ENCODE results near the gene FH. TPM values are rescaled to one million over a fixed set of nuclear protein-coding genes. Genes with fewer than 3 reads are reported as not detected.

FH gene
- total and polyA plus RNA-seq, 2 donors (not counting 3 experiments of a cell fraction or from before 2014, with no cell fraction given) = 41.9 to 96.6 TPM

DNA sequence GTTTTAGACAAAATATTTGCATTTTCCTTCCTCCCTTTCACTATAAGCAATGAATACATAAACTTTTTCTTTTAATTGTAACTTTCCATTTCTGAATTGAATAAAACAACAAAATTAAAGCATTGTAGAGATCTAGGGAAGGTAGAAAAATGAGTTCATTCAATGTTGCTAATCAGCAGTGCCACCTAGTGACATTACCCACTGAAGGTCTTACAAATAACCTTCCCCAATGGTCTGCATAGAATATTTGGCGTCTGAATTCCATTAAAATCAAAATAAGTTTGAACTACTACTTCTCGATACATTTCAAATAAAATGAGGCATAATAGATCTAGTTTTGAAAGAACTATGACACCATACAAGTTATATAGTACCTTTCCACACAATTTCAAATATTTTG lies 19.6 kb downstream of the FH start:
- Histone ChIP-seq H3K27ac (ENCODE audit: insufficient read depth, low read depth, low read length) (no peak overlapping the region), H4K20me1 (replicated peaks; ENCODE audit: control insufficient read depth, extremely low read depth, insufficient read depth, low read length) (no peaks in the 10 kb centered on the region), H3K27me3 (ENCODE audit: control insufficient read depth in 2 of 2, insufficient read depth in 2 of 2, low read length in 2 of 2) (no peaks in the 10 kb centered on the region), H3K9me3 (replicated peaks; ENCODE audit: control insufficient read depth, insufficient read depth, low read length) (no peaks in the 10 kb centered on the region), H3K9ac (replicated peaks; ENCODE audit: extremely low read depth, insufficient read depth, low read length) (no peak overlapping the region), H3K4me3 (replicated peaks in 1 of 3; ENCODE audit: insufficient read depth in 1 of 3, low read depth in 1 of 3, low read length in 3 of 3) (no peak overlapping the region), H3K4me2 (ENCODE audit: insufficient read depth, low read length) (no peak overlapping the region), H3K4me1 (ENCODE audit: control insufficient read depth, extremely low read depth, insufficient read depth, low read length) (no peaks in the 10 kb centered on the region), H3K36me3 (ENCODE audit: control insufficient read depth in 2 of 2, extremely low read depth in 1 of 2, insufficient read depth in 2 of 2, low read length in 2 of 2) (peaks cover 11 to 18% of the 10 kb centered on the region in 2 experiments), H3K9me1 (replicated peaks; ENCODE audit: control insufficient read depth, extremely low read depth, insufficient read depth, low read length) (no peaks in the 10 kb centered on the region), H3K79me2 (ENCODE audit: control insufficient read depth, insufficient read depth, low read length) (no peaks in the 10 kb centered on the region), H2AFZ (ENCODE audit: low read depth, low read length) (no peak overlapping the region)
- DNase-seq (ENCODE audit: low read depth, low spot score) = peak; percentile 59
- ChIA-PET POLR2A (no interaction called here), CTCF (interaction anchor here (0.8 to 1.4 kb wide), 4 partner anchors 8 to 768 kb away, joined by 3 to 15 read pairs (median 4); no protein-coding TSS in a partner anchor)
- dilution Hi-C loops (cut with MboI; ENCODE audit: extremely low pct_ligation_motif_present, low sequenced_read_pairs) (no loop called here), intact Hi-C loops (cut with micrococcal nuclease) (loop anchor here (1.0 to 5.0 kb wide), 4 partner anchors 533 to 768 kb away; no protein-coding TSS in a partner anchor)
- TF ChIP-seq, protein P1, sequence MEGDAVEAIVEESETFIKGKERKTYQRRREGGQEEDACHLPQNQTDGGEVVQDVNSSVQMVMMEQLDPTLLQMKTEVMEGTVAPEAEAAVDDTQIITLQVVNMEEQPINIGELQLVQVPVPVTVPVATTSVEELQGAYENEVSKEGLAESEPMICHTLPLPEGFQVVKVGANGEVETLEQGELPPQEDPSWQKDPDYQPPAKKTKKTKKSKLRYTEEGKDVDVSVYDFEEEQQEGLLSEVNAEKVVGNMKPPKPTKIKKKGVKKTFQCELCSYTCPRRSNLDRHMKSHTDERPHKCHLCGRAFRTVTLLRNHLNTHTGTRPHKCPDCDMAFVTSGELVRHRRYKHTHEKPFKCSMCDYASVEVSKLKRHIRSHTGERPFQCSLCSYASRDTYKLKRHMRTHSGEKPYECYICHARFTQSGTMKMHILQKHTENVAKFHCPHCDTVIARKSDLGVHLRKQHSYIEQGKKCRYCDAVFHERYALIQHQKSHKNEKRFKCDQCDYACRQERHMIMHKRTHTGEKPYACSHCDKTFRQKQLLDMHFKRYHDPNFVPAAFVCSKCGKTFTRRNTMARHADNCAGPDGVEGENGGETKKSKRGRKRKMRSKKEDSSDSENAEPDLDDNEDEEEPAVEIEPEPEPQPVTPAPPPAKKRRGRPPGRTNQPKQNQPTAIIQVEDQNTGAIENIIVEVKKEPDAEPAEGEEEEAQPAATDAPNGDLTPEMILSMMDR (IDR thresholded peaks at IDR 0.05; ENCODE audit: extremely low read depth in 1 of 2, insufficient read depth in 1 of 2, low read depth in 1 of 2, low read length in 2 of 2) = peak; percentile 24 to 42
- TF ChIP-seq EZH2 (IDR thresholded peaks at IDR 0.05; ENCODE audit: borderline replicate concordance, low read depth, low read length, severe bottlenecking) (no peak), POLR2AphosphoS5 (IDR thresholded peaks at IDR 0.05; ENCODE audit: insufficient read depth, low read depth, low read length) (no peak), GATA2 (IDR thresholded peaks at IDR 0.05; ENCODE audit: insufficient read depth, insufficient read length, low read depth, low read length) (no peak), POLR2A (IDR thresholded peaks at IDR 0.05; ENCODE audit: low read depth, low read length) (no peak)
- no TSS peak for BruUV-seq (replicated peaks)
- FAIRE-seq = peak; percentile 69

DNA sequence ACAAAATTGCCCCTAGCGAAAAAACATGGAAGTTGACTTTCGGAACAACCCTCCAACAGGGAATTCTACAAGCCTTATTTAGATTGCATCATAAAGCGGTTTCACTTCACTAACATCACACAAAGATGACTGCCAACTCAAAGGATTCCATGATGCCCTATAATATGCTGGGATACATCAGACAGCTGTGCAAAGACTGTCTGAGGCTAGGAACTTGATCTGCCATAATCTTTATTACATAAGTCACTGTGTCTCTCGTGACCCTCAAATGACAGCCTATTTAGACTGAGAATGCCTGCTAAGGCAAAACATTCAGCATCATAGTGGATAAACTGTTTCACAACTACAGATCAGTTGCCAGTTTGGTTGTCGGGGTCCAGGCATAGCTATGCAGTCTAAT lies 23.8 kb downstream of the FH start:
- Histone ChIP-seq H3K36me3 (ENCODE audit: control insufficient read depth in 2 of 2, extremely low read depth in 1 of 2, insufficient read depth in 2 of 2, low read length in 2 of 2) (peaks cover 4 to 13% of the 10 kb centered on the region in 2 experiments), H3K9me1 (replicated peaks; ENCODE audit: control insufficient read depth, extremely low read depth, insufficient read depth, low read length) (no peaks in the 10 kb centered on the region), H3K4me1 (ENCODE audit: control insufficient read depth, extremely low read depth, insufficient read depth, low read length) (no peaks in the 10 kb centered on the region), H2AFZ (ENCODE audit: low read depth, low read length) (no peak overlapping the region), H4K20me1 (replicated peaks; ENCODE audit: control insufficient read depth, extremely low read depth, insufficient read depth, low read length) (no peaks in the 10 kb centered on the region), H3K4me2 (ENCODE audit: insufficient read depth, low read length) (no peak overlapping the region), H3K4me3 (replicated peaks in 1 of 3; ENCODE audit: insufficient read depth in 1 of 3, low read depth in 1 of 3, low read length in 3 of 3) (no peak overlapping the region), H3K27ac (ENCODE audit: insufficient read depth, low read depth, low read length) (no peak overlapping the region), H3K79me2 (ENCODE audit: control insufficient read depth, insufficient read depth, low read length) (no peaks in the 10 kb centered on the region), H3K9me3 (replicated peaks; ENCODE audit: control insufficient read depth, insufficient read depth, low read length) (no peaks in the 10 kb centered on the region), H3K27me3 (ENCODE audit: control insufficient read depth in 2 of 2, insufficient read depth in 2 of 2, low read length in 2 of 2) (no peaks in the 10 kb centered on the region), H3K9ac (replicated peaks; ENCODE audit: extremely low read depth, insufficient read depth, low read length) (no peak overlapping the region)
- ChIA-PET CTCF (no interaction called here), POLR2A (no interaction called here)
- dilution Hi-C loops (cut with MboI; ENCODE audit: extremely low pct_ligation_motif_present, low sequenced_read_pairs) = no loop called here
- no peak for DNase-seq (ENCODE audit: low read depth, low spot score)
- BruUV-seq (replicated peaks) = no TSS peak
- no peak for TF ChIP-seq POLR2A (IDR thresholded peaks at IDR 0.05; ENCODE audit: low read depth, low read length)
- TF ChIP-seq FOS (IDR thresholded peaks at IDR 0.05; ENCODE audit: borderline replicate concordance, insufficient read depth, low read length) = no peak
- no peak for TF ChIP-seq GATA2 (IDR thresholded peaks at IDR 0.05; ENCODE audit: insufficient read depth, insufficient read length, low read depth, low read length)
- TF ChIP-seq POLR2AphosphoS5 (IDR thresholded peaks at IDR 0.05; ENCODE audit: insufficient read depth, low read depth, low read length) = no peak
- FAIRE-seq = no peak
- intact Hi-C loops (cut with micrococcal nuclease) = no loop called here
